AG10803 (cell line): ENCODE data around the gene ASB3.

Experiments used
- DNase-seq: peaks from one replicate; pipeline ENCODE4 v3.0.0; 2010; ENCODE audit warnings: low read depth
- H3K4me3 ChIP-seq: 2 replicates; pipeline ENCODE4 v1.5.1; 2011; ENCODE audit warnings: mild to moderate bottlenecking, low read length, control low read depth
- TF ChIP-seq, protein P1 (sequence below): conservative IDR thresholded peaks from 2 replicates; pipeline ENCODE4 v1.5.1; 2011; ENCODE audit warnings: mild to moderate bottlenecking, low read length, control low read depth, inconsistent platforms

The ASB3 gene

DNA sequence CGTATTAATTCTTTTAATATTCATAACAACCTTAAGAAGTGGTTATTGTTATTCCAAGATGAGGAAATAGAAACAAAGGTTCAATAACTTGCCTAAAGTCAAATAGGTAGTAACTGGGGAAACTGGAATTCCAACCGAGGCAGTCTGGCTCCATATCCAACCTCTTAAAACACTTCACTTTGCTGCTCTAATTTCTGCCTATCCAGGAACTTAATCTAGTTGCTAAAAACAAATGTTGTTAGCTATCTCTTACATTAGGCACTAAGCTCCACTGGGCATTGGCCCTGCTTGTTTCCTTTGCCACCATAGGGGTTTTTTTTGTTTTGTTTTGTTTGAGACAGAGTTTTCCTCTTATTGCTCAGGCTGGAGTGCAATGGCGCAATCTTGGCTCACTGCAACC is 24.8 kb upstream of the ASB3 start:
- TF ChIP-seq, protein P1, sequence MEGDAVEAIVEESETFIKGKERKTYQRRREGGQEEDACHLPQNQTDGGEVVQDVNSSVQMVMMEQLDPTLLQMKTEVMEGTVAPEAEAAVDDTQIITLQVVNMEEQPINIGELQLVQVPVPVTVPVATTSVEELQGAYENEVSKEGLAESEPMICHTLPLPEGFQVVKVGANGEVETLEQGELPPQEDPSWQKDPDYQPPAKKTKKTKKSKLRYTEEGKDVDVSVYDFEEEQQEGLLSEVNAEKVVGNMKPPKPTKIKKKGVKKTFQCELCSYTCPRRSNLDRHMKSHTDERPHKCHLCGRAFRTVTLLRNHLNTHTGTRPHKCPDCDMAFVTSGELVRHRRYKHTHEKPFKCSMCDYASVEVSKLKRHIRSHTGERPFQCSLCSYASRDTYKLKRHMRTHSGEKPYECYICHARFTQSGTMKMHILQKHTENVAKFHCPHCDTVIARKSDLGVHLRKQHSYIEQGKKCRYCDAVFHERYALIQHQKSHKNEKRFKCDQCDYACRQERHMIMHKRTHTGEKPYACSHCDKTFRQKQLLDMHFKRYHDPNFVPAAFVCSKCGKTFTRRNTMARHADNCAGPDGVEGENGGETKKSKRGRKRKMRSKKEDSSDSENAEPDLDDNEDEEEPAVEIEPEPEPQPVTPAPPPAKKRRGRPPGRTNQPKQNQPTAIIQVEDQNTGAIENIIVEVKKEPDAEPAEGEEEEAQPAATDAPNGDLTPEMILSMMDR, result no peak
- DNase-seq, result no peak
- H3K4me3 ChIP-seq, result no peak overlapping the region

- TF ChIP-seq, protein P1, result no peak
- no peak for DNase-seq
- H3K4me3 ChIP-seq, result no peak overlapping the region
These were observed 15.9 kb upstream of the ASB3 start for GRCh38 chr2:53802617-53803151.

DNA sequence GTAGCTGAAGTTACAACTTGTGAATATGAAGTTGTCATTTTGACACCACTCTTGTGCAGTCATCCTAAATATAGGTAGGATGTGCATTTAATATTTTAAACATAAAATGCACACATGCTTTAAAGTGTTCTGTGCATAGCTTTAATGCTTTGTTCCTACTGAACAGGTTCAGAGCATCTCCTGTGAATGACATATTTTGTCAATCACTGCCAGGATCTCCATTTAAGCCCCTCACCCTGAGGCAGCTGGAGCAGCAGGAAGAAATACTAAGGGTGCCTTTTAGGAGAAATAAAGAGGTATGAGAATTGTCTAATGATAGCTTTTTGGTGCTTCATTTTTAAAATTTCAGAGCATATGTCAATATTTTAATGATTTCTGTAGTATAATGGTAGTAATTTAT is 14.8 kb upstream of the ASB3 start:
- no peak for DNase-seq
- TF ChIP-seq, protein P1, result no peak
- H3K4me3 ChIP-seq, result no peak overlapping the region

GRCh38 chr2:53793821-53794220 is 7.1 kb upstream of the ASB3 start:
- no peak overlapping the region for H3K4me3 ChIP-seq
- no peak for DNase-seq
- TF ChIP-seq, protein P1, result no peak

GRCh38 chr2:53793261-53793660 is 6.5 kb upstream of the ASB3 start:
- no peak overlapping the region for H3K4me3 ChIP-seq
- TF ChIP-seq, protein P1, result no peak
- no peak for DNase-seq

DNA sequence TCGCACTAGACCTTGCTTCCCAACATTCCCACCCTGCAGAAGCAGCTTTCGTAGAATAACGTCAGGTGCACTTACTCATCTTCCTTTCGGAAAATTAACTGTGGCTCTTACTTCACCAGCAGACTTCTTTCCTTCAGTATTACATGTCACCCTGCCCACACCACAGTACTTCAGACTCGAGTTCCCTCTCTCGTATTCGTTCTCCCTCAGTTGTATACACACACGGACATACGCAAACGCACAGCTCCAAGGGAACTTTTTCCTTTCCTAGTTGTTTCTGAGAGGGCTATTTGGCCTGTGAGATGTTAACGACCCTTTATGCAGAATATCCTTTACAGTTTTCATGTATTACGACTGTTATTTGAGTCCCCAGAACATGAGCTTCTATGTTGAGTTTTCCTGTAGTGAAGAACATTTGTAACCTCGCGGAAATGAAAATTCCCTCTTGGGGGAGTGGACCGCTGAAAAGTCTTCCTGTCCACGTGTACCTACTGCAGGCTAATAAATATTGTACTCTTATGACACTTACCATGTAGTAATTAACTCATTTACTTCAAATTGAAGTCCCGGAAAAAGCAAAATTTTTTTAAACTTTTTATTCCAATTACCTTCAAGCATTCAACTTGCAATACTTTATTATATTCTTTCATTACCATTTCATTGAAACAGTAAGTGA is 999 bp upstream of the ASB3 start:
- H3K4me3 ChIP-seq, result peak overlapping the region; percentile 96
- TF ChIP-seq, protein P1, result no peak
- peak; percentile 15 for DNase-seq

DNA sequence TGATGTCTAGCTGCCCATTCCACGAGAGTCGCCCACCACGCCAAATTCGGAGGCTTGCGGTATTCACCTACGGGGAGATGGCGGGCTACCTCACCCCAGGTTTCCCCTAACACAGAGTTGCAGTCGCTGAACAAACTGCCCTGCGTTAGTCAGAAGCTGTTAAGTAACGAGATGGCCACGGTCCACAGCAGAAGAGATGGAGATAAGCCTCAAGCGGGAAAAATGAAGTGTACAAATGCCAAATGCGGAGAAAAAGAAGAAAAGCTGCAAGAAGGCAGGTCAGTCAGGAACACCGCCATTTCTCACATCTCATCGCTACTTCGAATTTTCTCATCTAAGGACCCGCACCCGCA is 425 bp downstream of the ASB3 start:
- peak overlapping the region; percentile 96 for H3K4me3 ChIP-seq
- TF ChIP-seq, protein P1, result no peak
- DNase-seq, result peak; percentile 43
